ENCODE results near the gene TSNAXIP1.

TSNAXIP1 gene

GRCh38 chr16:67841198-67841815 lies 34.6 kb downstream of the TSNAXIP1 start:
- Histone ChIP-seq H3K36me3 (ENCODE audit: insufficient read depth, low read length) (0 out of 2 replicates have a peak, but pooled peaks cover 5% of the 10 kb centered on the region), H3K9ac (ENCODE audit: low read depth, low read length) (peak overlapping the region; percentile 90), H3K27me3 (ENCODE audit: insufficient read depth, low read length) (no peaks in the 10 kb centered on the region), H3K4me3 (ENCODE audit: low read length) (peak overlapping the region; percentile 94), H3K27ac (ENCODE audit: low read depth, low read length) (peak overlapping the region; percentile 91), H3K9me3 (ENCODE audit: insufficient read depth, low read depth, low read length) (no peaks in the 10 kb centered on the region), H3K4me1 (ENCODE audit: insufficient read depth, low read length) (peaks cover 34% of the 10 kb centered on the region)
- 57% methylated on average over 17 of the region's 17 CpGs for WGBS

GRCh38 chr16:67841816-67842508 lies 35.3 kb downstream of the TSNAXIP1 start, which contains the start of gene THAP11:
TSS of gene THAP11 (plus strand) at chr16:67842320. CDS start at chr16:67842555, 235 bp downstream.
- no peaks in the 10 kb centered on the region for H3K27me3 ChIP-seq (ENCODE audit: insufficient read depth, low read length)
- peaks cover 34% of the 10 kb centered on the region for H3K4me1 ChIP-seq (ENCODE audit: insufficient read depth, low read length)
- H3K9ac ChIP-seq (ENCODE audit: low read depth, low read length), result peak within 1 kb of the TSS; percentile 90
- no peaks in the 10 kb centered on the region for H3K9me3 ChIP-seq (ENCODE audit: insufficient read depth, low read depth, low read length)
- peak within 1 kb of the TSS; percentile 94 for H3K4me3 ChIP-seq (ENCODE audit: low read length)
- under 1% methylated on average over 83 of the region's 83 CpGs for WGBS
- H3K36me3 ChIP-seq (ENCODE audit: insufficient read depth, low read length), result 0 out of 2 replicates have a peak, but pooled peaks cover 5% of the 10 kb centered on the region
- H3K27ac ChIP-seq (ENCODE audit: low read depth, low read length), result peak within 1 kb of the TSS; percentile 91

DNA sequence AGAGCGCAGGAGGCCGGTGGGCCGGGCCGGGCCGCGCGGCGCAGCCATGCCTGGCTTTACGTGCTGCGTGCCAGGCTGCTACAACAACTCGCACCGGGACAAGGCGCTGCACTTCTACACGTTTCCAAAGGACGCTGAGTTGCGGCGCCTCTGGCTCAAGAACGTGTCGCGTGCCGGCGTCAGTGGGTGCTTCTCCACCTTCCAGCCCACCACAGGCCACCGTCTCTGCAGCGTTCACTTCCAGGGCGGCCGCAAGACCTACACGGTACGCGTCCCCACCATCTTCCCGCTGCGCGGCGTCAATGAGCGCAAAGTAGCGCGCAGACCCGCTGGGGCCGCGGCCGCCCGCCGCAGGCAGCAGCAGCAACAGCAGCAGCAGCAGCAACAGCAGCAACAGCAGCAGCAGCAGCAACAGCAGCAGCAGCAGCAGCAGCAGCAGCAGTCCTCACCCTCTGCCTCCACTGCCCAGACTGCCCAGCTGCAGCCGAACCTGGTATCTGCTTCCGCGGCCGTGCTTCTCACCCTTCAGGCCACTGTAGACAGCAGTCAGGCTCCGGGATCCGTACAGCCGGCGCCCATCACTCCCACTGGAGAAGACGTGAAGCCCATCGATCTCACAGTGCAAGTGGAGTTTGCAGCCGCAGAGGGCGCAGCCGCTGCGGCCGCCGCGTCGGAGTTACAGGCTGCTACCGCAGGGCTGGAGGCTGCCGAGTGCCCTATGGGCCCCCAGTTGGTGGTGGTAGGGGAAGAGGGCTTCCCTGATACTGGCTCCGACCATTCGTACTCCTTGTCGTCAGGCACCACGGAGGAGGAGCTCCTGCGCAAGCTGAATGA lies 36.0 kb downstream of the TSNAXIP1 start:
- Histone ChIP-seq H3K27me3 (ENCODE audit: insufficient read depth, low read length) (no peaks in the 10 kb centered on the region), H3K9ac (ENCODE audit: low read depth, low read length) (peak overlapping the region; percentile 90), H3K4me3 (ENCODE audit: low read length) (peak overlapping the region; percentile 94), H3K27ac (ENCODE audit: low read depth, low read length) (peak overlapping the region; percentile 91), H3K9me3 (ENCODE audit: insufficient read depth, low read depth, low read length) (no peaks in the 10 kb centered on the region), H3K36me3 (ENCODE audit: insufficient read depth, low read length) (0 out of 2 replicates have a peak, but pooled peaks cover 5% of the 10 kb centered on the region), H3K4me1 (ENCODE audit: insufficient read depth, low read length) (peaks cover 34% of the 10 kb centered on the region)
- WGBS, result under 1% methylated on average over 67 of the region's 67 CpGs

GRCh38 chr16:67843343-67843765 lies 36.7 kb downstream of the TSNAXIP1 start:
- 0 out of 2 replicates have a peak, but pooled peaks cover 5% of the 10 kb centered on the region for H3K36me3 ChIP-seq (ENCODE audit: insufficient read depth, low read length)
- H3K9ac ChIP-seq (ENCODE audit: low read depth, low read length), result peak overlapping the region; percentile 90
- WGBS, result 28% methylated on average over 11 of the region's 11 CpGs
- no peaks in the 10 kb centered on the region for H3K27me3 ChIP-seq (ENCODE audit: insufficient read depth, low read length)
- no peaks in the 10 kb centered on the region for H3K9me3 ChIP-seq (ENCODE audit: insufficient read depth, low read depth, low read length)
- H3K4me1 ChIP-seq (ENCODE audit: insufficient read depth, low read length), result peaks cover 34% of the 10 kb centered on the region
- H3K4me3 ChIP-seq (ENCODE audit: low read length), result peak overlapping the region; percentile 94
- no peak overlapping the region for H3K27ac ChIP-seq (ENCODE audit: low read depth, low read length)

DNA sequence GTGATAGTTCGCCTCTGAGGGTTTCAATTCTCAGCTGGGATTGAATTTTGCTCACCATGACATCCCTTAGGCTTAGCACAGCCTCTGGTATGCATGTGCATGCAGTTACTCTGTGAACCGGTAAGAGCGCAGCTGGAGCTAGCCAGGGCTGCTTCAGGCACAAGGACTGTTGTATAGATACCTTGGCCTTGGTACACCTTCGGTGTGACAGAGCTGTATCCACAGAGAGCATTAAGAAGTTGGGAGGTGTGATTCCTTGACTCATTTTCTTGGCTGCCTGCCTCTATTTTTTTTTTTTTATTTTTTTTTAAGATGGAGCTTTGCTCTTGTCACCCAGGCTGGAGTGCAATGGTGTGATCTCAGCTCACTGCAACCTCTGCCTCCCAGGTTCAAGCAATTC lies 37.8 kb downstream of the TSNAXIP1 start:
- Histone ChIP-seq H3K36me3 (ENCODE audit: insufficient read depth, low read length) (peaks cover 9% of the 10 kb centered on the region; the same call in 1 of the 2 replicates), H3K27me3 (ENCODE audit: insufficient read depth, low read length) (no peaks in the 10 kb centered on the region), H3K9ac (ENCODE audit: low read depth, low read length) (no peak overlapping the region), H3K4me1 (ENCODE audit: insufficient read depth, low read length) (peaks cover 34% of the 10 kb centered on the region), H3K4me3 (ENCODE audit: low read length) (peak overlapping the region; percentile 94), H3K27ac (ENCODE audit: low read depth, low read length) (no peak overlapping the region), H3K9me3 (ENCODE audit: insufficient read depth, low read depth, low read length) (no peaks in the 10 kb centered on the region)
- WGBS, result 77% methylated on average over 4 of the region's 4 CpGs

- Histone ChIP-seq H3K36me3 (ENCODE audit: insufficient read depth, low read length) (peaks cover 13% of the 10 kb centered on the region; the same call in 1 of the 2 replicates), H3K9ac (ENCODE audit: low read depth, low read length) (peak overlapping the region; percentile 72), H3K27me3 (ENCODE audit: insufficient read depth, low read length) (no peaks in the 10 kb centered on the region), H3K4me1 (ENCODE audit: insufficient read depth, low read length) (peaks cover 34% of the 10 kb centered on the region), H3K4me3 (ENCODE audit: low read length) (peak overlapping the region; percentile 92), H3K27ac (ENCODE audit: low read depth, low read length) (peak overlapping the region; percentile 90), H3K9me3 (ENCODE audit: insufficient read depth, low read depth, low read length) (no peaks in the 10 kb centered on the region)
- 81% methylated on average over 5 of the region's 5 CpGs for WGBS
These were observed 38.8 kb downstream of the TSNAXIP1 start for GRCh38 chr16:67845291-67846062.

GRCh38 chr16:67846063-67846319 lies 39.3 kb downstream of the TSNAXIP1 start:
- WGBS, result 39% methylated on average over 2 of the region's 2 CpGs
- Histone ChIP-seq H3K9me3 (ENCODE audit: insufficient read depth, low read depth, low read length) (no peaks in the 10 kb centered on the region), H3K36me3 (ENCODE audit: insufficient read depth, low read length) (peaks cover 13% of the 10 kb centered on the region; the same call in 1 of the 2 replicates), H3K27me3 (ENCODE audit: insufficient read depth, low read length) (no peaks in the 10 kb centered on the region), H3K4me1 (ENCODE audit: insufficient read depth, low read length) (peaks cover 34% of the 10 kb centered on the region), H3K4me3 (ENCODE audit: low read length) (peak overlapping the region; percentile 92), H3K9ac (ENCODE audit: low read depth, low read length) (peak overlapping the region; percentile 72), H3K27ac (ENCODE audit: low read depth, low read length) (peak overlapping the region; percentile 90)

DNA sequence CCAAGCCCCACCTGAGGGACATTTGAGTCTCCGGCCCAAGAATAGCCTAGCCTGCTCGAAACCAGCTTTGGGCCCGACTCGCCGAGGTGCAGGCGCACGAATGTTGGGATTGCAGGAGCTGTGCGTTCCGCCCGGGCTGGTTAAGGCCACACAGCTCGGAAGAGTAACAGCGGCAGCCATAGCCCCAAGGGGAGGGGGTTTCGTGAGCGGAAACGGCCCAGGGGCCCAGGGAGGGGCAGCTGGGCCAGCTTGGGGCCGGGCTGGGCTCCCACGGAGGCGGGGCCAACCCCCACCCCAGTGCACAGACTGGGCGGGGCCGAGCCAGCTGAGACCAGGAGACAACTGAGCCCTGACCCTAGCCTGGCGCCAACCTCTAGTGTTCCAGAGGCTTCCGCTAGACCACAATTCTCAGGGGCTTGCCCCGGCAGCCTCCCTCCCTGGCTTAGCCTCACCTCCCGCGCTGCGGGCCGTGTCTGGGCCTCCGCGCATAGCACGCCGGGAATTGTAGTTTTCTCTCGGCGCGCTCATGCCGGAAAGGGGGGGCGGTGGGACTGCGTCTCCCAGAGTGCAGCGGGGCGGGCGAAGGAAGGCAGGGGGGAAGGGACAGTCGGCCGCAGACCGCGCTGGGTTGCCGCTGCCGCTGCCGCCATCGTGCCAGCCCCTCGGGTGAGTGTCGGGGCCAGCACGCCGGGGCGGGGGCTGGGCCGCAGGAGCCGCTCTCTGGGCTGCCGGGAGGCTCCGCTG lies 39.8 kb downstream of the TSNAXIP1 start, which contains the start of gene NUTF2:
Gene NUTF2 (plus strand): TSS at position 614 of the 744 bp plus-strand sequence. CDS start 18,198 bp downstream, outside the sequence.
- Histone ChIP-seq H3K4me1 (ENCODE audit: insufficient read depth, low read length) (peaks cover 29% of the 10 kb centered on the region), H3K36me3 (ENCODE audit: insufficient read depth, low read length) (peaks cover 13% of the 10 kb centered on the region; the same call in 1 of the 2 replicates), H3K9me3 (ENCODE audit: insufficient read depth, low read depth, low read length) (no peaks in the 10 kb centered on the region), H3K27ac (ENCODE audit: low read depth, low read length) (peak within 1 kb of the TSS; percentile 90), H3K4me3 (ENCODE audit: low read length) (peak within 1 kb of the TSS; percentile 92), H3K27me3 (ENCODE audit: insufficient read depth, low read length) (no peaks in the 10 kb centered on the region), H3K9ac (ENCODE audit: low read depth, low read length) (peak within 1 kb of the TSS; percentile 93)
- under 1% methylated on average over 57 of the region's 57 CpGs for WGBS

GRCh38 chr16:67847064-67847861 lies 40.6 kb downstream of the TSNAXIP1 start, which contains the start of gene CENPT:
TSS of gene CENPT (minus strand) at chr16:67847693. CDS start at chr16:67833859, 13,834 bp downstream.
- Histone ChIP-seq H3K4me3 (ENCODE audit: low read length) (peak within 1 kb of the TSS; percentile 92), H3K9ac (ENCODE audit: low read depth, low read length) (peak within 1 kb of the TSS; percentile 93), H3K27me3 (ENCODE audit: insufficient read depth, low read length) (no peaks in the 10 kb centered on the region), H3K27ac (ENCODE audit: low read depth, low read length) (peak within 1 kb of the TSS; percentile 90), H3K9me3 (ENCODE audit: insufficient read depth, low read depth, low read length) (no peaks in the 10 kb centered on the region), H3K36me3 (ENCODE audit: insufficient read depth, low read length) (peaks cover 13% of the 10 kb centered on the region; the same call in 1 of the 2 replicates), H3K4me1 (ENCODE audit: insufficient read depth, low read length) (peaks cover 28% of the 10 kb centered on the region)
- WGBS, result under 1% methylated on average over 62 of the region's 62 CpGs
